H1 (cell line): ENCODE results near the gene ABCD4. TPM values are rescaled to one million over a fixed set of nuclear protein-coding genes. Genes with fewer than 3 reads are reported as not detected.

Experiments used
- CTCF ChIA-PET: fragments of 300-600 bp; sonication (Branson Sonifier 250); formaldehyde crosslinking; loops from one replicate; lab custom pipeline; 2021; ENCODE audit not compliant: partially characterized antibody; lab: Charles Lee
- POLR2A ChIA-PET: fragments of 300-600 bp; sonication (Branson Sonifier 250); formaldehyde crosslinking; loops from one replicate; lab custom pipeline; 2021; ENCODE audit warnings: inconsistent platforms; ENCODE audit not compliant: partially characterized antibody; lab: Charles Lee
- DNase-seq, 2 experiments: peaks; one replicate each; pipeline versions ENCODE4 v3.0.0 to v3.0.0-alpha.2; 2010 to 2022; ENCODE audit warnings: low spot score in 2 of 2, low read depth in 1 of 2, mixed read lengths in 1 of 2
- FAIRE-seq: peaks from 2 replicates; lab custom pipeline; 2011; peaks lifted over from hg19 to GRCh38; lab: Jason Lieb, UNC
- H2AFZ ChIP-seq: 2 replicates; pipeline ENCODE4 v1.8.1; 2012; ENCODE audit warnings: low read length, inconsistent platforms
- H2AK5ac ChIP-seq: 2 replicates; pipeline ENCODE4 v1.6.1; 2013; ENCODE audit warnings: low read depth, low read length
- H2BK120ac ChIP-seq: replicated peaks from 2 replicates; pipeline ENCODE3; 2013; ENCODE audit warnings: low read depth, low read length, inconsistent platforms
- H2BK12ac ChIP-seq: 2 replicates; pipeline ENCODE4 v1.6.1; 2013; ENCODE audit warnings: low read depth, low read length
- H2BK15ac ChIP-seq: 2 replicates; pipeline ENCODE4 v1.6.1; 2013; ENCODE audit warnings: low read length
- H2BK20ac ChIP-seq: 2 replicates; pipeline ENCODE4 v1.6.1; 2013; ENCODE audit warnings: low read length
- H2BK5ac ChIP-seq: 2 replicates; pipeline ENCODE4 v1.6.1; 2013; ENCODE audit warnings: low read depth, low read length
- H3K14ac ChIP-seq: 2 replicates; pipeline ENCODE4 v1.6.1; 2013; ENCODE audit warnings: inconsistent platforms; ENCODE audit not compliant: insufficient read length
- H3K18ac ChIP-seq: 2 replicates; pipeline ENCODE4 v1.6.1; 2013; ENCODE audit warnings: low read length; ENCODE audit errors: extremely low read depth
- H3K23ac ChIP-seq: 2 replicates; pipeline ENCODE4 v1.6.1; 2013; ENCODE audit warnings: inconsistent platforms; ENCODE audit not compliant: insufficient read length
- H3K23me2 ChIP-seq: 2 replicates; pipeline ENCODE4 v1.6.1; 2013; ENCODE audit warnings: low read depth, low read length
- H3K27ac ChIP-seq: 2 replicates; pipeline ENCODE4 v1.6.1; 2011; ENCODE audit warnings: low read depth, low read length, inconsistent platforms
- H3K27me3 ChIP-seq, 4 experiments: replicated peaks in 1 of 4; 1 replicate in 1 of 4; 2 replicates in 3 of 4; pipeline versions ENCODE4 v1.6.1 to v1.8.1; 2011 to 2013; ENCODE audit warnings: low read length in 3 of 4, mild to moderate bottlenecking in 3 of 4, inconsistent platforms in 2 of 4, mixed read lengths in 2 of 4, moderate library complexity in 1 of 4; ENCODE audit not compliant: control insufficient read depth in 3 of 4, insufficient read depth in 3 of 4; ENCODE audit errors: extremely low read depth in 1 of 4
- H3K36me3 ChIP-seq, 4 experiments: 2 replicates each; pipeline versions ENCODE4 v1.6.1 to v1.8.1; 2011 to 2013; ENCODE audit warnings: mild to moderate bottlenecking in 4 of 4, low read length in 3 of 4, moderate library complexity in 2 of 4, control low read depth in 1 of 4, inconsistent platforms in 1 of 4; ENCODE audit not compliant: insufficient read depth in 4 of 4, control insufficient read depth in 2 of 4
- H3K4ac ChIP-seq: replicated peaks from 2 replicates; pipeline ENCODE3; 2013; ENCODE audit warnings: low read length, low read depth, mixed read lengths, inconsistent platforms; ENCODE audit not compliant: insufficient read length
- H3K4me1 ChIP-seq, 4 experiments: replicated peaks in 1 of 4; 1 replicate in 1 of 4; 2 replicates in 3 of 4; pipeline versions ENCODE4 v1.6.1 to v1.8.1; 2011 to 2013; ENCODE audit warnings: low read length in 3 of 4, inconsistent platforms in 2 of 4, mixed read lengths in 1 of 4; ENCODE audit not compliant: insufficient read depth in 4 of 4, control insufficient read depth in 3 of 4
- H3K4me2 ChIP-seq, 2 experiments: 2 replicates each; pipeline versions ENCODE4 v1.6.1 to v1.8.1; 2011 to 2013; ENCODE audit warnings: low read depth in 2 of 2, low read length in 2 of 2, control low read depth in 1 of 2, inconsistent platforms in 1 of 2, mild to moderate bottlenecking in 1 of 2; ENCODE audit not compliant: insufficient read depth in 1 of 2
- H3K4me3 ChIP-seq, 4 experiments: fragments of 200-600, 300-600 bp in 1 of 4; sonication (generic), shearing (Covaris generic), sonication (Bioruptor Twin) in 1 of 4; 2 replicates each; pipeline versions ENCODE4 v1.5.1 to v1.8.1; 2011 to 2016; ENCODE audit warnings: low read length in 4 of 4, low read depth in 3 of 4, control low read depth in 2 of 4, inconsistent platforms in 2 of 4, mild to moderate bottlenecking in 2 of 4, mixed read lengths in 1 of 4, moderate library complexity in 1 of 4; ENCODE audit not compliant: insufficient read depth in 2 of 4; ENCODE audit errors: extremely low read depth in 1 of 4
- H3K56ac ChIP-seq: replicated peaks from 2 replicates; pipeline ENCODE3; 2013; ENCODE audit warnings: low read depth, mild to moderate bottlenecking, mixed read lengths, low read length, inconsistent platforms; ENCODE audit not compliant: insufficient read length
- H3K79me1 ChIP-seq: 2 replicates; pipeline ENCODE4 v1.6.1; 2013; ENCODE audit warnings: low read depth, low read length, control low read depth
- H3K79me2 ChIP-seq, 2 experiments: 2 replicates each; pipeline versions ENCODE4 v1.6.1 to v1.8.1; 2012 to 2013; ENCODE audit warnings: low read length in 2 of 2, mild to moderate bottlenecking in 2 of 2, inconsistent platforms in 1 of 2; ENCODE audit not compliant: insufficient read depth in 2 of 2, control insufficient read depth in 1 of 2
- H3K9ac ChIP-seq, 4 experiments: replicated peaks in 1 of 4; 1 replicate in 1 of 4; 2 replicates in 3 of 4; pipeline versions ENCODE4 v1.6.1 to v1.8.1; 2011 to 2013; ENCODE audit warnings: low read depth in 3 of 4, low read length in 3 of 4, control low read depth in 2 of 4, mild to moderate bottlenecking in 2 of 4, moderate library complexity in 2 of 4, inconsistent platforms in 1 of 4; ENCODE audit errors: extremely low read depth in 1 of 4
- H3K9me3 ChIP-seq, 2 experiments: 2 replicates each; pipeline versions ENCODE4 v1.6.1 to v1.8.1; 2012 to 2013; ENCODE audit warnings: mild to moderate bottlenecking in 2 of 2, moderate library complexity in 2 of 2, control low read depth in 1 of 2, inconsistent platforms in 1 of 2, low read depth in 1 of 2, low read length in 1 of 2, mixed read lengths in 1 of 2; ENCODE audit not compliant: insufficient read depth in 2 of 2
- H4K20me1 ChIP-seq, 2 experiments: replicated peaks in 1 of 2; 2 replicates each; pipeline versions ENCODE3 to v1.8.1; 2011 to 2013; ENCODE audit warnings: inconsistent platforms in 2 of 2, low read length in 2 of 2, mild to moderate bottlenecking in 1 of 2; ENCODE audit not compliant: insufficient read depth in 2 of 2, control insufficient read depth in 1 of 2
- H4K5ac ChIP-seq: 2 replicates; pipeline ENCODE4 v1.6.1; 2013; ENCODE audit warnings: low read length, low read depth, mixed read lengths, inconsistent platforms; ENCODE audit not compliant: insufficient read length
- H4K8ac ChIP-seq: 2 replicates; pipeline ENCODE4 v1.8.0; 2013; ENCODE audit warnings: mild to moderate bottlenecking, moderate library complexity, low read length, inconsistent platforms; ENCODE audit not compliant: insufficient read depth; ENCODE audit errors: extremely low read depth
- H4K91ac ChIP-seq: replicated peaks from 2 replicates; pipeline ENCODE3; 2013; ENCODE audit warnings: low read length, mixed read lengths, inconsistent platforms; ENCODE audit not compliant: insufficient read length
- CHD1 ChIP-seq: IDR thresholded peaks from 2 replicates; pipeline ENCODE4 v1.6.1; 2012; ENCODE audit warnings: low read depth, low read length, improper control_type of control experiment
- SAP30 ChIP-seq: fragments of 300-600 bp; sonication (generic); IDR thresholded peaks from 2 replicates; pipeline ENCODE4 v1.7.1; 2012; ENCODE audit warnings: low read length, moderate library complexity, mild to moderate bottlenecking, inconsistent platforms; ENCODE audit not compliant: insufficient read depth, insufficient replicate concordance
- WGBS, 2 experiments: shearing (Covaris generic) in 1 of 2; methylation state at CpG; one replicate each; pipeline versions ENCODE4 v1.1.6 to v1.1.7; 2013 to 2015; ENCODE audit warnings: low lambda C conversion rate in 2 of 2, mixed read lengths in 2 of 2, inconsistent platforms in 1 of 2, low coverage in 1 of 2, missing lambda C conversion rate in 1 of 2; ENCODE audit not compliant: insufficient replicate concordance in 2 of 2, insufficient coverage in 1 of 2, insufficient read length in 1 of 2; ENCODE audit errors: extremely low coverage in 1 of 2, missing lambda C conversion rate in 1 of 2; 5-methylcytosine and 5-hydroxymethylcytosine counted together
- polyA plus RNA-seq, 7 experiments: library from polyadenylated mRNA; depleted of rRNA in 3 of 7; stranded (reverse) in 5 of 7; unstranded in 2 of 7; fragments of >200 nt in 5 of 7; fragments of 200-250 nt in 2 of 7; gene quantifications; 1 replicate in 5 of 7; 2 replicates in 1 of 7; 4 replicates in 1 of 7; pipeline versions ENCODE4 v1.2.1 to v1.2.3, GENCODE V29; 2011 to 2013; ENCODE audit warnings: missing spikeins in 2 of 7, mixed read lengths in 2 of 7
- total RNA-seq: library from RNA; stranded (reverse); fragmentation: NEBNext Ultra II Directional; extraction: Animal tissue kit (Norgen Biotek cat#: 25700); gene quantifications from 2 replicates; pipeline ENCODE4 v1.2.1, GENCODE V29; 2021

ABCD4 gene
- total and polyA plus RNA-seq, 2 of the 8 experiments (the other 6 are each of a cell fraction or from before 2014, with no cell fraction given), result 47.9 to 97.7 TPM

GRCh38 chr14:74255281-74255680 is 47.5 kb downstream of the ABCD4 start:
- no peak overlapping the region for H4K8ac ChIP-seq
- no peak overlapping the region for H2BK120ac ChIP-seq
- no peak overlapping the region for H2BK12ac ChIP-seq
- no peak overlapping the region for H3K4me3 ChIP-seq
- H2AK5ac ChIP-seq, result no peak overlapping the region
- 83% methylated on average over 3 of the region's 3 CpGs; no CpG with 5 or more reads in 1 of the 2 experiments for WGBS, 2 experiments
- H3K9me3 ChIP-seq, result no peaks in the 10 kb centered on the region
- peaks cover 8% of the 10 kb centered on the region; the same call in 1 of the 2 replicates for H3K23me2 ChIP-seq
- H2BK20ac ChIP-seq, result no peak overlapping the region
- H3K27ac ChIP-seq, result no peak overlapping the region
- no peaks in the 10 kb centered on the region for H3K79me1 ChIP-seq
- no peak overlapping the region for H3K4ac ChIP-seq
- no peak overlapping the region for H3K56ac ChIP-seq
- H3K27me3 ChIP-seq, result peaks cover 3 to 25% (median 17%) of the 10 kb centered on the region in 4 experiments
- CTCF ChIA-PET, result interaction anchor here (0.6 to 9.9 kb wide), 7 partner anchors 13 to 122 kb away, joined by 3 to 122 read pairs (median 43); partner anchors contain the start of gene VSX2
- H3K36me3 ChIP-seq, result no peaks in the 10 kb centered on the region
- DNase-seq (no peak), FAIRE-seq (no peak)
- no peak overlapping the region for H3K18ac ChIP-seq
- H4K20me1 ChIP-seq, result no peaks in the 10 kb centered on the region
- no peak overlapping the region for H3K9ac ChIP-seq
- no peak overlapping the region for H2BK5ac ChIP-seq
- no peak overlapping the region for H2BK15ac ChIP-seq
- no peaks in the 10 kb centered on the region; a peak in 1 of 7 replicates for H3K4me1 ChIP-seq
- H3K23ac ChIP-seq, result no peak overlapping the region
- no peak overlapping the region for H3K14ac ChIP-seq
- H4K5ac ChIP-seq, result no peak overlapping the region
- H2AFZ ChIP-seq, result no peak overlapping the region
- POLR2A ChIA-PET, result interaction anchor here (0.6 kb wide), 1 partner anchor 110 kb away, joined by 3 read pairs; no protein-coding TSS in a partner anchor
- H3K79me2 ChIP-seq, result no peaks in the 10 kb centered on the region
- TF ChIP-seq CHD1, result no peak
- no peak for TF ChIP-seq SAP30
- TF ChIP-seq, all 59 proteins: peak for 0
- no peak overlapping the region for H3K4me2 ChIP-seq
- H4K91ac ChIP-seq, result no peak overlapping the region
